ENCODE results near the gene LINS1.

GRCh38 chr15:100591835-100592234 is 10.1 kb downstream of the LINS1 start:
- TF ChIP-seq CTCF (IDR thresholded peaks at IDR 0.05) (no peak), EZH2 (IDR thresholded peaks at IDR 0.05; ENCODE audit: borderline replicate concordance, insufficient read depth, low read depth, low read length, poor library complexity, severe bottlenecking) (no peak)
